Muscle layer of colon (tissue), 2 donors: ENCODE results near the gene CAPZA3.

Source experiments
- H3K27ac ChIP-seq: one replicate; pipeline ENCODE4 v1.7.0; 2013; ENCODE audit warnings: low read depth, mild to moderate bottlenecking, low read length, moderate library complexity
- H3K27me3 ChIP-seq, 2 donors: one replicate each; pipeline ENCODE4 v1.7.0; 2013; ENCODE audit warnings: low read length in 2 of 2, mild to moderate bottlenecking in 2 of 2; ENCODE audit not compliant: insufficient read depth in 2 of 2, control insufficient read depth in 1 of 2
- H3K36me3 ChIP-seq: one replicate; pipeline ENCODE4 v1.7.0; 2013; ENCODE audit warnings: mild to moderate bottlenecking, low read length; ENCODE audit not compliant: insufficient read depth
- H3K4me1 ChIP-seq: one replicate; pipeline ENCODE4 v1.7.0; 2013; ENCODE audit warnings: mild to moderate bottlenecking, low read length; ENCODE audit not compliant: insufficient read depth
- H3K4me3 ChIP-seq, 2 donors: one replicate each; pipeline ENCODE4 v1.7.0; 2013; ENCODE audit warnings: low read length in 2 of 2, low read depth in 1 of 2, mild to moderate bottlenecking in 1 of 2, moderate library complexity in 1 of 2
- H3K9ac ChIP-seq: one replicate; pipeline ENCODE4 v1.7.0; 2013; ENCODE audit warnings: low read length
- H3K9me3 ChIP-seq: one replicate; pipeline ENCODE4 v1.7.0; 2013; ENCODE audit warnings: mild to moderate bottlenecking, low read length
- donor health status: abdominal sarcoma.
- donor health status: Adenocarcinoma of cecum.

CAPZA3 gene

GRCh38 chr12:18719922-18720510 lies 17.9 kb upstream of the CAPZA3 start:
- Histone ChIP-seq H3K27me3 (no peaks in the 10 kb centered on the region), H3K4me1 (no peaks in the 10 kb centered on the region), H3K9me3 (no peaks in the 10 kb centered on the region), H3K36me3 (no peaks in the 10 kb centered on the region), H3K9ac (no peak overlapping the region), H3K4me3 (no peak overlapping the region), H3K27ac (no peak overlapping the region)

- H3K4me3 ChIP-seq, result no peak overlapping the region
- H3K9me3 ChIP-seq, result no peaks in the 10 kb centered on the region
- H3K4me1 ChIP-seq, result no peaks in the 10 kb centered on the region
- no peak overlapping the region for H3K9ac ChIP-seq
- no peaks in the 10 kb centered on the region for H3K36me3 ChIP-seq
- no peak overlapping the region for H3K27ac ChIP-seq
- no peaks in the 10 kb centered on the region for H3K27me3 ChIP-seq
These were observed 17.2 kb upstream of the CAPZA3 start for GRCh38 chr12:18720690-18721089.

DNA sequence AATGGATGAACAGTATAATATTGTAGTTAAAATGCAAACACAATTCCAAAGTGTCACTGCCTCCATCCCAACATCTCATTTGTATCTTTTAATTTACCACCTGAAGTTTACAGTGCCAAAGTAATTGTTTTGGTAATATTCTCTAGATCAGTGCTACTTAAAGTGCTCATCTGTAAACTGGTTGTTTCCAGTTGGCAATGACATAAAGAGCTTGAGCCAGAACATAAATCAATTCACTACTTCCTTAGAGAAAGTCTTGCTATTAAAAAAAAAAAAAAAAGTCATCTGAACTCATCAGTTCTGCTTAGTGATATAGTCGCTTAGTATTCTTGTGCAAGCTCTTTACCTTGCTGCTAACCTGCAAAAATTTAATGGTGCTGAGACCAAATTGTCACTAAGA lies 16.5 kb upstream of the CAPZA3 start:
- Histone ChIP-seq H3K9ac (no peak overlapping the region), H3K4me3 (no peak overlapping the region), H3K27ac (no peak overlapping the region), H3K9me3 (no peaks in the 10 kb centered on the region), H3K4me1 (no peaks in the 10 kb centered on the region), H3K36me3 (no peaks in the 10 kb centered on the region), H3K27me3 (no peaks in the 10 kb centered on the region)

- Histone ChIP-seq H3K9me3 (no peaks in the 10 kb centered on the region), H3K4me3 (no peak overlapping the region), H3K27ac (no peak overlapping the region), H3K36me3 (no peaks in the 10 kb centered on the region), H3K4me1 (no peaks in the 10 kb centered on the region), H3K27me3 (no peaks in the 10 kb centered on the region), H3K9ac (no peak overlapping the region)
These were observed 14.2 kb upstream of the CAPZA3 start for GRCh38 chr12:18723752-18724151.

DNA sequence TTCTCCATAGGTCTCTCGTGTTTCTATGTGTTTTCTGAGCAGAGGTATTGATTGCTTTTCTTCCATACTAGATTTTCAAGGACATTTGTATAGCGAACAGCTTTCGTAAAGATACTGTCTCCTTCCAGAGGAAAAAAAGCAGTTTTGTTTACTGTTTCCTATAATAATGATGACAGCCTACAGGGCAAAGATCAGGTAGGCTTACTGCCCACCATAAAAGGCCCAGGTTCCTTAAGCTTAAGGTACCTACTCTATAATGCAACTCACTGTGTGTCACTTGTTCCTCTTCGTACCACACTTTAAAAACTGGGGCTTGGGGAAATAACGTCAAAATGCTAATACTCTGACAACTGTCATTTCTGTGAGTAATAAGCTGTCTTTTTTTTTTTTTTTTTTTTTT lies 6.8 kb upstream of the CAPZA3 start:
- Histone ChIP-seq H3K9ac (no peak overlapping the region), H3K27me3 (no peaks in the 10 kb centered on the region), H3K36me3 (no peaks in the 10 kb centered on the region), H3K4me1 (no peaks in the 10 kb centered on the region), H3K27ac (no peak overlapping the region), H3K4me3 (no peak overlapping the region), H3K9me3 (no peaks in the 10 kb centered on the region)

- no peaks in the 10 kb centered on the region for H3K27me3 ChIP-seq
- H3K4me3 ChIP-seq, result no peak overlapping the region
- no peaks in the 10 kb centered on the region for H3K9me3 ChIP-seq
- H3K36me3 ChIP-seq, result no peaks in the 10 kb centered on the region
- no peak overlapping the region for H3K27ac ChIP-seq
- H3K4me1 ChIP-seq, result no peaks in the 10 kb centered on the region
- no peak overlapping the region for H3K9ac ChIP-seq
These were observed 10.0 kb downstream of the CAPZA3 start for GRCh38 chr12:18747895-18748294.

DNA sequence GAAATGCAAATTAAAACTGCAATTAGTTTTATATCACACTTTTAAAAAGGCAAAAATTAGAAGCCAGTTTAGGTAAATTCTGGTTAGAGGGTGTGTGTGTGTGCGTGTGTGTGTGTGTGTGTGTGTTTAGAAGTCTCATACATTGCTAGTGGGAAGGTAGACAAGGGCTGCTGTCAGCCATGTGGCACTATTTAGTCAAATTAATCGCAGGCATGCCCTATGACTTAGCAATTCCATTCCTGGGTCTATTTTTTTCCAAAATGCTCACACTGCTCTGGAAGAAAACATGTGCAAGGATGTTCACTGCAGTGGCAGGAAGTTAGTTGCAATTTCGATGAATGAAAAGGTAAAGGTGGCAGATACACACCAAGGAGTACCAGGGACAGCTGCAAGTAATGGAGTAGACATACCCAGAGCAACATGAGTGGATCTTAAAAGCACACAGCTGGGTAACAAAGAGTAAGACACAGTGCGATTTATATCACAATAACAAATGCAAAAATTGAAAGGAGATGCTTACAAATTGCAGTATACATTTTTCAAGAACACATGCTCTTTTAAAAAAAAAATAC lies 11.6 kb downstream of the CAPZA3 start:
- no peaks in the 10 kb centered on the region for H3K9me3 ChIP-seq
- no peaks in the 10 kb centered on the region for H3K36me3 ChIP-seq
- H3K4me1 ChIP-seq, result peaks cover 7% of the 10 kb centered on the region
- H3K4me3 ChIP-seq, result no peak overlapping the region
- no peaks in the 10 kb centered on the region for H3K27me3 ChIP-seq
- H3K9ac ChIP-seq, result no peak overlapping the region
- H3K27ac ChIP-seq, result no peak overlapping the region

DNA sequence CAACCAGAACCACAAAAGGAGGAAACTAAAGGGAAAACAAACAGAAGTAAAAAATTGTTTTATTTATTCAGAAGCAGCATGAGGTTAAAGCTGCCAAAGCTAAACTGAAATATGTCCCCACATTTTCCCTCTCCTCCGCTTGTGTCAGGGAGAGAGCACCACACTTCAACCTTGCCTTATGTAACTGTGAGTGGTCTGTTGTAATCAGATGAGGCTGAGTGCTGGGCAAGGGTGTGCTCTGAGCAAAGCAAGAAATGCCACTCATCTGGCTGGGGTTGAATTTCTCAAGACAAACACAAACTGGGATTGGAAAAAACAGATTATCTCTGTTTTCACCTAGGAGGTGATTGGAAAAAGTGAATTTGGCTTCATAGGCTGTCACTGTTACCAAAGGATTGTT lies 12.2 kb downstream of the CAPZA3 start:
- Histone ChIP-seq H3K9me3 (no peaks in the 10 kb centered on the region), H3K27me3 (no peaks in the 10 kb centered on the region), H3K4me1 (peaks cover 7% of the 10 kb centered on the region), H3K36me3 (no peaks in the 10 kb centered on the region), H3K9ac (no peak overlapping the region), H3K4me3 (no peak overlapping the region), H3K27ac (no peak overlapping the region)

- Histone ChIP-seq H3K9me3 (no peaks in the 10 kb centered on the region), H3K4me1 (peaks cover 7% of the 10 kb centered on the region), H3K27me3 (no peaks in the 10 kb centered on the region), H3K9ac (no peak overlapping the region), H3K4me3 (no peak overlapping the region), H3K27ac (no peak overlapping the region), H3K36me3 (no peaks in the 10 kb centered on the region)
These were observed 13.9 kb downstream of the CAPZA3 start for GRCh38 chr12:18751866-18752265.

GRCh38 chr12:18752280-18752920 lies 14.5 kb downstream of the CAPZA3 start:
- H3K4me1 ChIP-seq, result peaks cover 7% of the 10 kb centered on the region
- no peaks in the 10 kb centered on the region for H3K36me3 ChIP-seq
- no peak overlapping the region for H3K4me3 ChIP-seq
- H3K9ac ChIP-seq, result no peak overlapping the region
- no peaks in the 10 kb centered on the region for H3K9me3 ChIP-seq
- no peak overlapping the region for H3K27ac ChIP-seq
- H3K27me3 ChIP-seq, result no peaks in the 10 kb centered on the region

GRCh38 chr12:18752947-18753346 lies 15.0 kb downstream of the CAPZA3 start:
- no peak overlapping the region for H3K27ac ChIP-seq
- H3K4me3 ChIP-seq, result no peak overlapping the region
- H3K4me1 ChIP-seq, result peaks cover 7% of the 10 kb centered on the region

More at GRCh38 chr12:18752947-18753346, 15.0 kb downstream of the CAPZA3 start:
- Histone ChIP-seq H3K9ac (no peak overlapping the region), H3K9me3 (no peaks in the 10 kb centered on the region), H3K27me3 (no peaks in the 10 kb centered on the region), H3K36me3 (no peaks in the 10 kb centered on the region)
